Ovary (tissue), 9 donors: ENCODE data around the gene BRIP1. TPM values are rescaled to one million over a fixed set of nuclear protein-coding genes. Genes with fewer than 3 reads are reported as not detected.

Experiments used
- DNase-seq, 5 donors: peaks; one replicate each; pipeline ENCODE4 v3.0.0-alpha.2; 2019 to 2020
- H3K27ac ChIP-seq, 2 donors: fragments of 200-600 bp; one replicate each; pipeline versions ENCODE4 v1.5.1 to v1.8.0; 2019 to 2022
- H3K27me3 ChIP-seq: fragments of 200-600 bp; one replicate; pipeline ENCODE4 v1.8.0; 2022
- H3K36me3 ChIP-seq: fragments of 200-600 bp; sonication (generic); one replicate; pipeline ENCODE4 v1.5.1; 2019
- H3K4me1 ChIP-seq: one replicate; pipeline ENCODE4 v1.8.1; 2013; ENCODE audit warnings: mild to moderate bottlenecking, moderate library complexity; ENCODE audit not compliant: insufficient read depth
- H3K4me3 ChIP-seq: fragments of 200-600 bp; sonication (generic); one replicate; pipeline ENCODE4 v1.5.1; 2017
- H3K9me3 ChIP-seq, 2 donors: fragments of 200-600 bp in 1 of 2; sonication (generic) in 1 of 2; one replicate each; pipeline versions ENCODE4 v1.5.1 to v1.8.1; 2013 to 2019; ENCODE audit warnings: mild to moderate bottlenecking in 1 of 2, moderate library complexity in 1 of 2
- CTCF ChIP-seq, 3 donors: fragments of 450-650 bp in 2 of 3; fragments of 200-600 bp in 1 of 3; IDR thresholded peaks; one replicate each; pipeline versions ENCODE4 v1.5.1 to v1.8.0; 2016 to 2022; ENCODE audit warnings: antibody characterized with exemption in 3 of 3, mild to moderate bottlenecking in 1 of 3
- EP300 ChIP-seq: sonication (generic); formaldehyde crosslinking; IDR thresholded peaks from one replicate; pipeline ENCODE4 v1.6.1; 2017; ENCODE audit warnings: antibody characterized with exemption
- POLR2A ChIP-seq: fragments of 450-650 bp; IDR thresholded peaks from one replicate; pipeline ENCODE4 v1.6.1; 2017; ENCODE audit warnings: antibody characterized with exemption, mild to moderate bottlenecking, moderate library complexity
- WGBS, 3 donors: extraction: QIAGEN DNeasy Blood & Tissue Kit in 1 of 3; methylation state at CpG; one replicate each; pipeline versions ENCODE4 v1.1.5 to v1.1.7; 2013 to 2017; 5-methylcytosine and 5-hydroxymethylcytosine counted together
- intact Hi-C, 4 donors: fragments of 100-400 bp; cut with DNase I; formaldehyde crosslinking; loops; one replicate each; pipeline versions ENCODE4 v1.11.0 to v1.15.1; 2022 to 2023
- polyA plus RNA-seq, 2 donors: library from polyadenylated mRNA; stranded (reverse); fragments of 200-250 nt in 1 of 2; fragments of 350-450 nt in 1 of 2; fragmentation: Illumina TruSeq in 1 of 2; extraction: RNeasy Lipid Tissue Mini Kit (QIAGEN cat#74804) in 1 of 2; gene quantifications; one replicate each; pipeline ENCODE4 v1.2.3, GENCODE V29; 2013 to 2014
- total RNA-seq, 7 donors: library from RNA; depleted of rRNA in 2 of 7; stranded (reverse); fragments of >200 nt in 2 of 7; fragmentation: NEBNext Ultra II Directional in 3 of 7; extraction: Animal tissue kit (Norgen Biotek cat#: 25700) in 3 of 7; gene quantifications; one replicate each; pipeline versions ENCODE4 v1.1.0 to v1.2.4, GENCODE V29; 2016 to 2023
- donor health status: DM: no; HTN: no; CAD: no; lungs with moderate emphysema.
- donor health status: DM: no; HTN: no; CAD: no.
- donor health status: Bipolar disorder and iron deficiency.
- donor health status: DM: yes; HTN: yes; CAD: no.
- donor health status: DM: no; HTN: no; CAD: no.
- donor health status: DM: yes; HTN: yes; CAD: no.

Gene BRIP1
- total and polyA plus RNA-seq, 9 donors: 0.11 to 2.3 (median 1.1) TPM

DNA sequence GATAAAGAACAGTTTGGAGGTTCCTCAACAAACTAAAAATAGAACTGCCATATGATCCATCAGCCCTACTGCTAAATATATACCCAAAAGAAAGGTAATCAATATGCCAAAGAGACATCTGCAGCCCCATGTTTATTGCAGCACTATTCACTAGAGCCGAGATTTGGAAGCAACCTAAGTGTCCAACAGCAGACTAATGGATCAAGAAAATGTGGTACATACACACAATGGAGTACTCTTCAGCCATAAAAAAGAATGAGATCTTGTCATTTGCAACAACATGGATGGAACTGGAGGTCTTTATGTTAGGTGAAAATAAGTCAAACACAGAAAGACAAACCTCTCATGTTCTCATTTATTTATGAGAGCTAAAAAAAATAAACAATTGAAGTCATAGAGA is 223.5 kb downstream of the BRIP1 start:
- no peak overlapping the region for H3K4me3 ChIP-seq
- no peak for TF ChIP-seq EP300
- no peaks in the 10 kb centered on the region for H3K27me3 ChIP-seq
- H3K36me3 ChIP-seq: no peaks in the 10 kb centered on the region
- peaks cover 0 to 3% of the 10 kb centered on the region in 2 donors for H3K9me3 ChIP-seq
- intact Hi-C loops: no loop called here
- DNase-seq: no peak
- 79 to 87% (median 85%) methylated on average over 1 of the region's 1 CpG for WGBS, 3 donors
- no peaks in the 10 kb centered on the region for H3K4me1 ChIP-seq
- H3K27ac ChIP-seq: no peak overlapping the region

- Histone ChIP-seq H3K27me3 (no peaks in the 10 kb centered on the region), H3K4me1 (no peaks in the 10 kb centered on the region), H3K4me3 (no peak overlapping the region), H3K9me3 (peaks cover 0 to 3% of the 10 kb centered on the region in 2 donors), H3K27ac (no peak overlapping the region), H3K36me3 (no peaks in the 10 kb centered on the region)
- WGBS, 3 donors: 23 to 44% (median 39%) methylated on average over 1 of the region's 1 CpG
- no peak for TF ChIP-seq CTCF (IDR thresholded peaks at IDR 0.05)
- TF ChIP-seq EP300: no peak
- TF ChIP-seq POLR2A: no peak
- no peak for DNase-seq
- intact Hi-C loops: no loop called here
Observed at GRCh38 chr17:61638087-61638486, 225.2 kb downstream of the BRIP1 start.

DNA sequence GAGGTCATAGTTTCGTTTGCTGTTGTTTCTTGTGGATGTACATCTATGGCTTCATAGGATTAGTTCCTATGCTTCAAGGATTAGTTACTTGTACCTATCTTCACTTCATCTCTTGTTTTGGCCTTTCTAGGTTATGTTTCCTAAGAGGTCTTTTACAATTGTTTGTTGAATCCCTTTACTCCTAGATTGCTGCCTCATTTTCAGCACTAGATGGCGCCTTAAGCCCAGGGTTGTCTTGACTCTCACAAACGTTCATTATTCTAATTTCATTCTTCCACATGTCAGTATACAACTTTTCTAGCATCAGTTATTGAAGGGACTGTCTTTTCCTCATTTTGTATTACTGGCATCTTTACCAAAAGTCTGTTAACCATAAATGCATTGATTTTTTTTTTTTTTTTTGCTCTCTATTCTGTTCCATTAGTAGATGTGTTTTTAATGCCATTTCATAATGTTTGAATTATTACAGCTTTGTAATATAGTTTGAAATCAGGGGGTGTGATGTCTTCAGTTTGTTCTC is 227.4 kb downstream of the BRIP1 start:
- Histone ChIP-seq H3K4me1 (no peaks in the 10 kb centered on the region), H3K9me3 (peaks cover 0 to 3% of the 10 kb centered on the region in 2 donors), H3K4me3 (no peak overlapping the region), H3K27me3 (no peaks in the 10 kb centered on the region), H3K36me3 (no peaks in the 10 kb centered on the region), H3K27ac (no peak overlapping the region)
- 6 to 14% (median 13%) methylated on average over 3 of the region's 3 CpGs for WGBS, 3 donors
- DNase-seq: no peak
- TF ChIP-seq CTCF (IDR thresholded peaks at IDR 0.05) (no peak), EP300 (no peak), POLR2A (no peak)
- intact Hi-C loops: no loop called here

- WGBS, 3 donors: 74 to 88% (median 87%) methylated on average over 5 of the region's 5 CpGs
- intact Hi-C loops: no loop called here
- no peaks in the 10 kb centered on the region for H3K4me1 ChIP-seq
- no peak for DNase-seq
- H3K27ac ChIP-seq: no peak overlapping the region
- no peak overlapping the region for H3K4me3 ChIP-seq
- no peak for TF ChIP-seq EP300
- TF ChIP-seq POLR2A: no peak
- TF ChIP-seq CTCF (IDR thresholded peaks at IDR 0.05): no peak
- no peaks in the 10 kb centered on the region for H3K27me3 ChIP-seq
- no peaks in the 10 kb centered on the region for H3K36me3 ChIP-seq
- H3K9me3 ChIP-seq: peaks cover 0 to 3% of the 10 kb centered on the region in 2 donors
Observed at GRCh38 chr17:61634942-61635538, 228.3 kb downstream of the BRIP1 start.

DNA sequence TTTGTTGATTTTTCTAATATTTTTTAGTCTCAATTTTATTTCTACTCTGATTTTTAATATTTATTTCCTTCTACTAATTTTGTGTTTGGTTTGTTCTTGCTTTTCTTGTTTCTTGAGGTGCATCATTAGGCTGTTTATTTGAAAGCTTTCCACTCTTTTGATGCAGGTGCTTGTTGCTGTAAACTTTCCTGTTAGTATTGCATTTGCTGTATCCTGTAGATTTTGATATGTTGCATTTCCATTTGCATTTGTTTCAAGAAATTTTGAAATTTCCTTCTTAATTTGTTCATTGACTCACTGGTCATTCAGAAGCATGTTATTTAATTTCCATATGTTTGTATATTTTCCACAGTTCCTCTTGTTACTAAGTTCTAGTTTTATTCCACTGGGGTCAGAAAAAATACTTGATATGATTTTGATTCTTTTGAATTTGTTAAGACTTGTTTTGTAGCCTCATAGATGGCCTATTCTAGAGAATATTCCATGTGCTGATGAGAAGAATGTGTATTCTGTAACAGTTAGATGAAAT is 229.3 kb downstream of the BRIP1 start:
- Histone ChIP-seq H3K27ac (no peak overlapping the region), H3K4me3 (no peak overlapping the region), H3K36me3 (no peaks in the 10 kb centered on the region), H3K4me1 (no peaks in the 10 kb centered on the region), H3K27me3 (no peaks in the 10 kb centered on the region), H3K9me3 (peaks cover 0 to 3% of the 10 kb centered on the region in 2 donors)
- DNase-seq: no peak
- no peak for TF ChIP-seq CTCF (IDR thresholded peaks at IDR 0.05)
- no peak for TF ChIP-seq POLR2A
- TF ChIP-seq EP300: no peak
- intact Hi-C loops: no loop called here
